Spleen (tissue), 11 donors: ENCODE results near the gene CFL1. TPM values are rescaled to one million over a fixed set of nuclear protein-coding genes. Genes with fewer than 3 reads are reported as not detected.

Experiments
- DNase-seq: peaks from one replicate; pipeline ENCODE4 v3.0.0-alpha.2; 2020
- H3K27ac ChIP-seq, 8 donors: fragments of 200-600 bp; sonication (generic) in 7 of 8; 1 replicate in 4 of 8; 2 replicates in 4 of 8; pipeline versions ENCODE4 v1.5.0 to v1.8.0; 2016 to 2021; ENCODE audit warnings: inconsistent platforms in 4 of 8, mild to moderate bottlenecking in 4 of 8, moderate library complexity in 1 of 8
- H3K27me3 ChIP-seq, 7 donors: fragments of 200-600 bp; sonication (generic) in 6 of 7; replicated peaks in 1 of 7; 1 replicate in 4 of 7; 2 replicates in 3 of 7; pipeline versions ENCODE4 v1.5.0 to v1.8.0; 2016 to 2021; ENCODE audit warnings: inconsistent platforms in 3 of 7, mild to moderate bottlenecking in 1 of 7
- H3K36me3 ChIP-seq, 6 donors: fragments of 200-600 bp; sonication (generic) in 5 of 6; 1 replicate in 4 of 6; 2 replicates in 2 of 6; pipeline versions ENCODE4 v1.5.0 to v1.8.0; 2016 to 2021; ENCODE audit warnings: inconsistent platforms in 2 of 6
- H3K4me1 ChIP-seq, 6 donors: fragments of 200-600 bp; sonication (generic) in 5 of 6; 1 replicate in 3 of 6; 2 replicates in 3 of 6; pipeline versions ENCODE4 v1.5.0 to v1.8.0; 2016 to 2021; ENCODE audit warnings: inconsistent platforms in 3 of 6
- H3K4me3 ChIP-seq, 8 donors: fragments of 200-600 bp; sonication (generic) in 7 of 8; 1 replicate in 4 of 8; 2 replicates in 4 of 8; pipeline versions ENCODE4 v1.5.0 to v1.8.0; 2016 to 2021; ENCODE audit warnings: inconsistent platforms in 4 of 8, mild to moderate bottlenecking in 4 of 8, moderate library complexity in 2 of 8
- H3K9me3 ChIP-seq, 8 donors: fragments of 200-600 bp; sonication (generic) in 7 of 8; 1 replicate in 4 of 8; 2 replicates in 4 of 8; pipeline versions ENCODE4 v1.5.0 to v1.8.0; 2016 to 2021; ENCODE audit warnings: inconsistent platforms in 4 of 8
- CTCF ChIP-seq, 11 experiments: fragments of 200-600 bp in 7 of 11; fragments of 450-650 bp in 4 of 11; sonication (generic) in 4 of 11; IDR thresholded peaks in 8 of 11; conservative IDR thresholded peaks in 3 of 11; 1 replicate in 7 of 11; 2 replicates in 4 of 11; pipeline versions ENCODE4 v1.4.0 to v1.8.0; 2016 to 2021; ENCODE audit warnings: antibody characterized with exemption in 11 of 11, inconsistent platforms in 4 of 11, mild to moderate bottlenecking in 1 of 11
- POLR2A ChIP-seq, 3 donors: fragments of 450-650 bp; IDR thresholded peaks; one replicate each; pipeline ENCODE4 v1.5.1; 2017; ENCODE audit warnings: antibody characterized with exemption in 3 of 3, mild to moderate bottlenecking in 1 of 3
- POLR2AphosphoS5 ChIP-seq, 3 donors: sonication (generic); formaldehyde crosslinking; IDR thresholded peaks; one replicate each; pipeline ENCODE4 v1.5.1; 2017; ENCODE audit warnings: antibody characterized with exemption in 3 of 3
- WGBS, 5 donors: extraction: QIAGEN DNeasy Blood & Tissue Kit in 3 of 5; methylation state at CpG; one replicate each; pipeline versions ENCODE4 v1.1.5 to v1.1.7; 2013 to 2018; 5-methylcytosine and 5-hydroxymethylcytosine counted together
- intact Hi-C: fragments of 100-400 bp; cut with DNase I; formaldehyde crosslinking; loops from one replicate; pipeline ENCODE4 v1.15.0; 2023; ENCODE audit warnings: low total_unique reads
- polyA plus RNA-seq, 3 donors: library from polyadenylated mRNA; stranded (reverse); fragments of 200-250 nt; gene quantifications; one replicate each; pipeline ENCODE4 v1.2.1, GENCODE V29; 2013
- total RNA-seq, 7 donors: library from RNA; depleted of rRNA in 3 of 7; stranded (reverse); fragments of >200 nt in 3 of 7; fragmentation: NEBNext Ultra II Directional in 4 of 7; extraction: Animal tissue kit (Norgen Biotek cat#: 25700) in 4 of 7; gene quantifications; one replicate each; pipeline versions ENCODE4 v1.1.0 to v1.2.1, GENCODE V29; 2016 to 2021
- donor health status: healthy with polysubstance abuse.
- donor health status: DM: no; HTN: no; CAD: no; lungs with moderate emphysema.
- donor health status: DM: no; HTN: no; CAD: no.
- donor health status: Bipolar disorder and iron deficiency.
- donor health status: healthy.
- donor health status: DM: no; HTN: no; CAD: no.
- donor health status: DM: yes; HTN: yes; CAD: no.

The CFL1 gene
- total and polyA plus RNA-seq, 10 donors, result 562 to 1,219 (median 865) TPM

- TF ChIP-seq POLR2A (IDR thresholded peaks at IDR 0.05) (no peak), CTCF (IDR thresholded peaks at IDR 0.05 in 8 of 11, conservative IDR thresholded peaks at IDR 0.05 in 3 of 11) (no peak), POLR2AphosphoS5 (IDR thresholded peaks at IDR 0.05) (no peak)
- peaks cover 0 to 11% (median 1%) of the 10 kb centered on the region in 6 donors for H3K4me1 ChIP-seq
- no peak overlapping the region for H3K4me3 ChIP-seq
- no peak overlapping the region for H3K27ac ChIP-seq
- intact Hi-C loops, result no loop called here
- no peaks in the 10 kb centered on the region for H3K27me3 ChIP-seq
- WGBS, 5 donors, result 74 to 87% (median 82%) methylated on average over 3 of the region's 3 CpGs
- peaks cover 0 to 10% (median 7%) of the 10 kb centered on the region in 8 donors for H3K9me3 ChIP-seq
- peaks cover 3 to 25% (median 21%) of the 10 kb centered on the region in 6 donors for H3K36me3 ChIP-seq
- no peak for DNase-seq
These were observed 10.2 kb downstream of the CFL1 start for GRCh38 chr11:65847746-65848145.

GRCh38 chr11:65844231-65844872 lies 13.6 kb downstream of the CFL1 start:
- TF ChIP-seq POLR2AphosphoS5 (IDR thresholded peaks at IDR 0.05) (no peak), POLR2A (IDR thresholded peaks at IDR 0.05) (no peak)
- no peaks in the 10 kb centered on the region for H3K36me3 ChIP-seq
- no peak for DNase-seq
- no peak overlapping the region for H3K4me3 ChIP-seq
- H3K27ac ChIP-seq, result no peak overlapping the region
- no peaks in the 10 kb centered on the region for H3K9me3 ChIP-seq
- 86 to 93% (median 89%) methylated on average over 10 of the region's 10 CpGs for WGBS, 5 donors
- no peaks in the 10 kb centered on the region for H3K27me3 ChIP-seq
- intact Hi-C loops, result no loop called here
- H3K4me1 ChIP-seq, result no peaks in the 10 kb centered on the region

- no peak overlapping the region for H3K27ac ChIP-seq
- no peak for DNase-seq
- intact Hi-C loops, result no loop called here
- H3K4me3 ChIP-seq, result no peak overlapping the region
- H3K9me3 ChIP-seq, result no peaks in the 10 kb centered on the region
- no peaks in the 10 kb centered on the region for H3K4me1 ChIP-seq
- TF ChIP-seq POLR2AphosphoS5 (IDR thresholded peaks at IDR 0.05), result no peak
- TF ChIP-seq POLR2A (IDR thresholded peaks at IDR 0.05), result no peak
- TF ChIP-seq CTCF (IDR thresholded peaks at IDR 0.05 in 8 of 11, conservative IDR thresholded peaks at IDR 0.05 in 3 of 11), result no peak
- no peaks in the 10 kb centered on the region for H3K27me3 ChIP-seq
- H3K36me3 ChIP-seq, result no peaks in the 10 kb centered on the region
- WGBS, 5 donors, result 93 to 97% (median 95%) methylated on average over 3 of the region's 3 CpGs
These were observed 14.2 kb downstream of the CFL1 start for GRCh38 chr11:65843811-65844210.

GRCh38 chr11:65842144-65842543 lies 15.8 kb downstream of the CFL1 start:
- intact Hi-C loops, result no loop called here
- H3K27me3 ChIP-seq, result no peaks in the 10 kb centered on the region
- no peaks in the 10 kb centered on the region for H3K4me1 ChIP-seq
- no peak overlapping the region for H3K27ac ChIP-seq
- TF ChIP-seq POLR2AphosphoS5 (IDR thresholded peaks at IDR 0.05) (no peak), POLR2A (IDR thresholded peaks at IDR 0.05) (no peak)
- H3K4me3 ChIP-seq, result no peak overlapping the region
- DNase-seq, result no peak
- no peaks in the 10 kb centered on the region for H3K36me3 ChIP-seq
- no peaks in the 10 kb centered on the region for H3K9me3 ChIP-seq
- 84 to 96% (median 93%) methylated on average over 4 of the region's 4 CpGs for WGBS, 5 donors

- Histone ChIP-seq H3K27ac (peak overlapping the region in 2 of 8 donors; percentile 84 to 89), H3K4me3 (peak overlapping the region in 7 of 8 donors; percentile 49 to 88 (median 56)), H3K9me3 (no peaks in the 10 kb centered on the region), H3K27me3 (peaks cover 0 to 8% (median 0%) of the 10 kb centered on the region in 7 donors), H3K4me1 (peaks cover 4 to 24% (median 16%) of the 10 kb centered on the region in 6 donors), H3K36me3 (no peaks in the 10 kb centered on the region)
- 33 to 68% (median 40%) methylated on average over 5 to 6 of the region's 6 CpGs for WGBS, 5 donors
- TF ChIP-seq POLR2A (IDR thresholded peaks at IDR 0.05), result no peak
- no peak for TF ChIP-seq POLR2AphosphoS5 (IDR thresholded peaks at IDR 0.05)
- TF ChIP-seq CTCF (IDR thresholded peaks at IDR 0.05 in 8 of 11, conservative IDR thresholded peaks at IDR 0.05 in 3 of 11), result no peak
- intact Hi-C loops, result no loop called here
- DNase-seq, result no peak
These were observed 23.8 kb downstream of the CFL1 start for GRCh38 chr11:65834202-65834601.
